Activated CD4-positive, alpha-beta T cell treated with anti-CD3 and anti-CD28 coated beads for 1 hour (primary cell): Measurements from ENCODE around the gene OXA1L.
"Not testable (repeated sequence)": the region's sequence is repeated elsewhere in the genome, so short reads cannot be mapped to it uniquely, and the experiment has no call there.

Source experiments
- DNase-seq: peaks from one replicate; pipeline ENCODE4 v3.0.0-alpha.2; 2020

OXA1L gene

DNA sequence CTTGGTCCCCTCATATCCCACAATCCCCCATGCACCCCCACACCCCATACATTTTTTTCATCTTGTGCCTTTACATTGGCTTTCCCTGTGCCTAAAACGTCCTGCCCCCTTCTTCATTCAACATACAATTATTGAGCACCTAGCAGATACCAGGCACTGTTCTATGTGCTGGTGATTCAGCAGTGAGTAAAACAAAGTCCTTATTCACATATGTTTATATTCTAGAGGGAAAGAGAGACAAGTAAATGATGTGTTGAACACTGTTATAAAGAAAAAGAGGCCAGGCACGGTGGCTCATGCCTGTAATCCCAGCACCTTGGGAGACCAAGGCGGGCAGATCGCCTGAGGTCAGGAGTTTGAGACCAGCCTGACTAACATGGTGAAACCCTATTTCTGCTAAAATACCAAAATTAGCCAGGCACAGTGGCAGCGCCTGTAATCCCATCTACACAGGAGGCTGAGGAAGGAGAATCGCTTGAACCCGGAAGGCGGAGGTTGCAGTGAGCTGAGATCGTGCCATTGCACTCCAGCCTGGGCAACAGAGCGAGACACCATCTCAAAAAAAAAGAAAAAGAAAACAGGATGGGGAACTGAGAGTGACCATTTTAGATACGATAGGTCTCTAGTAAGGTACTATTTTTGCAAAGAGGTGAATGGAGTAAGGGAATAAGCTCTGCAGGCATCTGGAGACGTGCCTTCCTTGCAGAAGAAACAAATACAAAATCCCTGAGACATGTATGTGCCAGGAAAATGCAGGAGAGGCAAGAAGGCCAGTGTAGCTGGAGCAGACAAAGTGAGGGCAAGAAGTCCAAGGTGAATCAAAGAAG is 36.6 kb downstream of the OXA1L start:
- DNase-seq = no peak

- DNase-seq = no peak
Observed at GRCh38 chr14:22803687-22803974, 37.1 kb downstream of the OXA1L start.

DNA sequence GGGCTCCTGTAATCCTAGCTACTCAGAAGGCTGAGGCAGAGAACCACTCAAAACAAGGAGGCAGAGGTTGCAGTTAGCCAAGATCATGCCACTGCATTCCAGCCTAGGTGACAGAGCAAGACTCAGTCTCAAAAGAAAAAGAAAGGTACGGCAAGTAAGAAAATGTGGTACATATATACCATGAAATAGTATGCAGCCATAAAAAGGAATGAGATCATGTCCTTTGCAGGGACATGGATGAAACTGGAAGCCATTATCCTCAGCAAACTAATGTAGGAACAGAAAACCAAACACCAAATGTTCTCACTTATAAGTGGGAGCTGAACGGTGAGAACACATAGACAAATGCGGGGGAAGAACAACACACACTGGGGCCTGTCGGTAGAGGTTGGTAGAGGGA is 38.7 kb downstream of the OXA1L start:
- DNase-seq = not testable (repeated sequence)

- DNase-seq = no peak
Observed at GRCh38 chr14:22807432-22808087, 41.1 kb downstream of the OXA1L start.

- DNase-seq = no peak
Observed at GRCh38 chr14:22808388-22809209, 42.1 kb downstream of the OXA1L start.

- no peak for DNase-seq
Observed at GRCh38 chr14:22811722-22812121, 45.2 kb downstream of the OXA1L start.

- no peak for DNase-seq
Observed at GRCh38 chr14:22812744-22813143, 46.3 kb downstream of the OXA1L start.

GRCh38 chr14:22813145-22813544 is 46.7 kb downstream of the OXA1L start:
- no peak for DNase-seq

DNA sequence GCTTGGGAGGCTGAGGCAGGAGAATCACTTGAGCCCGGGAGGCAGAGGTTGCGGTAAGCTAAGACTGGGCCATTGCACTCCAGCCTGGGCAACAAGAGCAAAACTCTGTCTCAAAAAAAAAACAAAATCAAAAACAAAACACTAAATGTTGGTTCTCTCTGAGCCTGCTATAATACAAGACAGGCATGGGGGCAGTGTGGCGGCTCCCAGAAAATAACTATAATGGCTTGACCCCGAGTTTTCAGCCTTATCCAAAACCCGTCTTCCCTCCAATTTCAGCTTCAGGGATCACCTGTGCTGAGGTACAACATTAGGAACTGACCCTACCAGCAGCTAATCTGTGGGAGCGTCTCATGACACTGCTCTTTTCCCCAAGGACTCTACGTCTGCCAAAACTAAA is 47.9 kb downstream of the OXA1L start:
- DNase-seq = no peak

DNA sequence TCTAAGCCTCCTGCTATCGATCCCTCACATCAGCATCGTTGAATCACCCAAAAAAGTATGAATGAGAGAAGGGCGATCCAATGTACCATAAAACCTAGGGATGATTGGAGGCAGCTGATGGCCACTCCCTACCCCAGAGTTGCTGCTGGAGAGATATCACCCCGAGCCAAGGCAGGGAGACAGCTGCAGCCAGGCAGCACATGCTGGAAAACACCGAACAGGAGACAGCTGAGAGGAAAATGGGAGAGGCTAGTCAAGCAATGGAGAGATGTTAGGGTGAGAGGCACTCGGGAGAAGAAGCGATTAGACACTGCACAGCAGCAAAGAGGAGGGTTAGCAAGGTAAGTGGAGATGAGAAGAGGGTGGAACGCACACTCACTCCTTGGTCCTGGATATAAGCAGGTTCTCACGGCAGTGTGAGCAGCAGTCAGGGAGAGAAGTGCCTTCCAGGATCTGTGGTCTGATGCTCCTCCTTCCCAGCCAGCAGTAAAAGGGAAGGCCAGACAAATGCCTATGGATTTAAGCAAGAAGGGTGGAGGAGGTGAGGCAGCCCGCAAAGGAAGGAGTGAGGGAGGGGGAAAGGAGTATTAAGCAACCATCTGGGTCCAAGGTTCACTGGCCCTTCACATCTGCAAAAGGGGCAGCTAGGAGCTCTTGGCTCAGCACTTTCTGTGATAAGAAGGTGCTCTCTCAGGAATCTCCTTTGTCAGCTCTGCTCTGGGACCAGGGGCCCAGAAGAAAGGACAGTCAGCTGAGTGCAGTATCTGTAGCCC is 48.6 kb downstream of the OXA1L start, which contains the start of gene SLC7A7:
SLC7A7 (minus strand) TSS at position 495 of the 773 bp plus-strand sequence. CDS start 2,037 bp downstream, outside the sequence.
- no peak for DNase-seq

DNA sequence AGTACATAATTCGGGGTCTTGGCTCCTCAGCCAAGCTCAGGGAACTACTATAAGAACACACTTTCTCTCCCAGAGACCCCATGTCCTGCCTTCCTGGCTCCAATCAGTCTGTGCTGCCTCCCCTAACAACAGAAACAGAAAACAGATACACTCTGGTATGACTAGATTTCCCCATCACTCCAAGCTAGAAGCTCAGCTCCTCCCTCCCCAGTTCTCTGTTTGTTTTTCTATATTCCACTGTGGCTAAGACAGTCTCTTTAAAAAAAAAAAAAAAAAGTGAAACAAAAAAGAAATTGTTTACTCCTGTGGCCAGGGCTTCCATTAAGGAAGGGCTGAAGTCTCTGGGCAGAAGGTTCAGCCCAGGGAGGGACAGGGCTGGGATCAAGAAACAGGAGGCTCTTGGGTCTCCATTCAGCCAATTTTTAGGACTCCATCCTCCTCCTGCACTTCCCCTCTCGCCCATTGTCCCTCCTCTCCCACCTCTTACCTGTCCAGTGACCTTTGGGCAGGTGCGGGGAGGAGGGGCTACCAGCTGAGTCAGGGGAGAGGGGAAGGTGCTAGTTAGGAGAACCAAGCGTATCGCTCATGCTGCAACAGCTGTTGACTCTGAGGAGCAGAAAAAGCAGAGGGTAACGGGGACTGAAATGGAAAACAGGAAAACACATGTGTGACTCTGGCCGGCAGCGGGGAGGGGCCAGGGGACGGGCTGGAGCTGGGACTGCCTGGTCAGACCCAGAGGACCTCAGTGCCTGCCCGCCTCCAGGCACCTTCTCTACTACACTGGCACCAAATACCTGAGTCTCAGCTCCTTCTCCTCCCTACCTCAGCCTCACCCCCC is 52.9 kb downstream of the OXA1L start:
- no peak for DNase-seq

GRCh38 chr14:22820731-22821130 is 54.2 kb downstream of the OXA1L start:
- no peak for DNase-seq

GRCh38 chr14:22821193-22822015 is 54.9 kb downstream of the OXA1L start:
- DNase-seq = no peak

- DNase-seq = no peak
Observed at GRCh38 chr14:22822016-22822570, 55.6 kb downstream of the OXA1L start.
